HG02642 (cell line): ENCODE results near the gene EPHB3.
"Not testable (repeated sequence)": the region's sequence is repeated elsewhere in the genome, so short reads cannot be mapped to it uniquely, and the experiment has no call there.

Source experiments
- ATAC-seq: cut with Tn5 transposase; IDR thresholded peaks from one replicate; pipeline ENCODE4 v1.9.1; 2021; ENCODE audit warnings: mild to moderate bottlenecking; ENCODE audit not compliant: unreplicated experiment, poor library complexity

The EPHB3 gene

GRCh38 chr3:184611607-184612281, 50.2 kb downstream of the EPHB3 start:
- no peak for ATAC-seq

- ATAC-seq, result no peak
Observed at GRCh38 chr3:184615396-184615795, 53.8 kb downstream of the EPHB3 start.

DNA sequence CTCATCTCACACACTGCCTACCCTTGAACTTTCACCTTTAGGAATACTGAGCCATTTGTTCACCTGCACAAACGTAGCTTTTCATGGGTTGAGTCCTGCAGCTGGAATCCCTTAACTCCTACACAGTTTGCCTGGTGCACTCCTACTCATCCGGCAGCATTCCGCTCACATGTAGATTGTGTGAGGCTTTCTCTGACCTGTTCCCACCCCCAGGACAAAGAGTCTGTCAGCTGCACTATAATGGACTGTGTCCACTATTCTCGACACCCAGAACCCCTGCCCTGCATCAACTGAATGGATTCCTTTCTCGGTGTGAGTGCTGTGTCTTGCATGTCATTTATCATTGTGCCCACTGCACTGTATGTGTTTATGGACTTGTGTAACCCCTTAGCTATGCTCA, 54.9 kb downstream of the EPHB3 start:
- no peak for ATAC-seq

DNA sequence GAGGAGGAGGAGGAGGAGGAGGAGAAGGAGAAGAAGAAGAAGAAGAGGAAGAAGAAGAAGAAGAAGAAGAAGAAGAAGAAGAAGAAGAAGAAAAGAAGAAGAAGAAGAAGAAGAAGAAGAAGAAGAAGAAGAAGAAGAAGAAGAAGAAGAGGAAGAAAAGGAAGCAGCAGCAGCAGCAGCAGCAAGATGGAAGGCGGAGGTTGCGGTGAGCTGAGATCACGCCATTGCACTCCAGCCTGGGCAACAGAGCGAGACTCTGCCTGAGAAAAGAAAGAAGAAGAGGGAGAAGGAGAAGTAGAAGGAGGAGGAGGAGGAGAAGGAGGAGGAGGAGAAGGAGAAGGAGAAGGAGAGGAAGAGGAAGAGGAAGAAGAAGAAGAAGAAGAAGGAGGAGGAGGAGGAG, 55.7 kb downstream of the EPHB3 start:
- not testable (repeated sequence) for ATAC-seq

- ATAC-seq, result no peak
Observed at GRCh38 chr3:184618811-184619210, 57.2 kb downstream of the EPHB3 start.

DNA sequence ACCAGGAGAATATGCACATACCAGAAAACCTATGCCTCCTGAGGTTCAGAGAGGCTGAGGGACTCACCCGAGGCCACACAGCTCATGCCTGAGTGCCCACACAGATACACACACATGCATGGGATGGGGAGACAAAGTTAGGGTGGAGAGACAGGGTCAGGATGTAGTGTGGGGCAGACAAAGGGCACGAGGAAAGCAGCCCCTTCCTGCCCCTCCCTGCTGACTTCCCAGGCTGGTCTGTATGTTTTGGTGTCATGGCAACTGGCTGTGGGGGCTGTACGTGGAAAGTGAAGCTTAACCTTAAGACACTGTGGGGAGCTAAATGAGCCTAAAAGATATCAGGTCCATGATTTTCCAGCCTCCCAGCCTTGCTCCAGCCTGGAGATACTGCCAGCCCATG, 57.8 kb downstream of the EPHB3 start:
- no peak for ATAC-seq

- ATAC-seq, result no peak
Observed at GRCh38 chr3:184619787-184620430, 58.3 kb downstream of the EPHB3 start.

- no peak for ATAC-seq
Observed at GRCh38 chr3:184620475-184621119, 59.0 kb downstream of the EPHB3 start.

- not testable (repeated sequence) for ATAC-seq
Observed at GRCh38 chr3:184622156-184622555, 60.6 kb downstream of the EPHB3 start.

DNA sequence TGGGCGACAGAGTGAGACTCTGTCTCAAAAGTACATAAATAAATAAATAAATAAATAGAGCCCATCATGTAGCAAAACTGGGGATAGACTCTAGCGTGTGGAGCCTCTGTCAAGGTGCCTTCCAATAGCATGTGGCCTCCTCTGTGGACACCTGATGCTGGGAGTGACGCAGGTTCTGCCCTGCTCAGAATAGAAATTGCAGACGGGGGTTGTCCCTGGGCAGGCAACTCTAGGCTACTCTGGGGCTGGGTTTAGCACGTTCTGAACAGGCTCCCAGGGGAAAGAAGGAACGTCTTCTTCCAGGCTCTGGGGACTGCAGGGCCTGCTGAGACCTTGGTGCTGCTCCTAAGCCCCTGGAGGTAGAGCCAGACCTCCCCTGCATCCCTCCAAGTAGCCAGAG, 65.3 kb downstream of the EPHB3 start:
- ATAC-seq, result no peak

GRCh38 chr3:184629555-184630160, 68.1 kb downstream of the EPHB3 start:
- ATAC-seq, result no peak

DNA sequence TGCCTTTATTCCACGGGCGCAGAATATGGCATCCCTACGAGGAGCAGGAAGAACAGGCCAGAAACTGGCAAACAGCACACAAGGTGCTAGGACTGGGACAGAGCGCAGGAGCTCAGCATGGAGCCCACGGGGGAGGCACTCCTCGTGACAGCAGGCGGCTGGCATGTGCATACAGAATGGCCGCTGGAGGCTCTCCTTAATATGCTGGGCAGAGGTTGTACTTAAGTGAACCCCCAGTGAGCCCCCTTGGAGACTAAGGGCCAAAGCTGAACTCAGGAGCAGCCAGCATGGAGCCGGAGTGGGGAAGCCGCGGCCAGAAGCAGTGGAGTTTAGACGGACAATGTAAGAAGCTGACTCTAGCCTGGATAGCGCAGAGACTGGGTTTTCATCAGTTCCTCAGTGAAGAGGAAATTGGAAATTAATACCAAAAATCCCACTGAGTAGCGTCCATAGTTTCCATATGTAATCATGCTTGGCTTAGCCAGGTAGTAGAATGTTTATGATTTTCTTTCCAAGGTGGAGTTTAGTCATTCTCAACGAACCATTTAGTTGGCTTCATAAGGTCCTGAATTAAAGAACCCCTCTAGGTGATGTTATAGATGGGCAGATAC, 69.4 kb downstream of the EPHB3 start:
- no peak for ATAC-seq

DNA sequence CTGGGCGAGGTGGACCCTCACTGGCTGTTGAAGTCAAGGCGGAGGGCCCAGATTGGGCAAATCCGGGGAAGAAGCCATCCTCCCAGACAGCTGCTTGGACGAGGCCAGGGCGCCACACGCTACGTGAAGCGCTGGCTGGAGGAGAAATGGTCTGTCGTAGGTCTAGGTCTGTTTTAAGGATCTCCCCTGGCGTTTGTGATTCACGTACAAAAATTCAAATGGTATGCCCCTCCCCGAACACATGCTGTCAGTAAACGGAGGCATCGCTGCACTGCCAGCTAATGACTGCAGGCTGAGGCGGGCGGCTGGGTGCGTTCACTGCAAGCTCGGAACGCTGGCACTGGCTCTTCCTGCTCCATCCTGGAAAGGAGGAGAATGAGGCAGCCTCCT, 69.9 kb downstream of the EPHB3 start:
- no peak for ATAC-seq
